ENCODE data around the gene ROR2.
"Not testable (repeated sequence)": the region's sequence is repeated elsewhere in the genome, so short reads cannot be mapped to it uniquely, and the experiment has no call there.

The ROR2 gene

GRCh38 chr9:91546574-91546973, 403.5 kb downstream of the ROR2 start:
- DNase-seq, result no peak

- DNase-seq, result no peak
Observed at GRCh38 chr9:91541734-91542133, 408.3 kb downstream of the ROR2 start.

DNA sequence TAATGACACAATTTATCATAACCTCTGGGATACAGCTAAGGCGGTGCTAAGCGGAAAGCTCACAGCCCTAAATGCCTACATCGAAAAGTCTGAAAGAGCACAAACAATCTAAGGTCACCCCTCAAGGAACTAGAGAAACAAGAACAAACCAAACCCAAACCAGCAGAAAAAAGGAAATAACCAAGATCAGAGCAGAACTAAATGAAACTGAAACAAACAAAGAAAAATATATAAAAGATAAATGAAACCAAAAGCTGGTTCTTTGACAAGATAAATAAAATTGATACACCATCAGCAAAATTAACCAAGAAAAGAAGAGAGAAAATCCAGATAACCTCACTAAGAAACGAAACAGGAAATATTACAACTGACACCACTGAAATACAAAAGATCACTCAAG, 409.5 kb downstream of the ROR2 start:
- DNase-seq, result not testable (repeated sequence)

DNA sequence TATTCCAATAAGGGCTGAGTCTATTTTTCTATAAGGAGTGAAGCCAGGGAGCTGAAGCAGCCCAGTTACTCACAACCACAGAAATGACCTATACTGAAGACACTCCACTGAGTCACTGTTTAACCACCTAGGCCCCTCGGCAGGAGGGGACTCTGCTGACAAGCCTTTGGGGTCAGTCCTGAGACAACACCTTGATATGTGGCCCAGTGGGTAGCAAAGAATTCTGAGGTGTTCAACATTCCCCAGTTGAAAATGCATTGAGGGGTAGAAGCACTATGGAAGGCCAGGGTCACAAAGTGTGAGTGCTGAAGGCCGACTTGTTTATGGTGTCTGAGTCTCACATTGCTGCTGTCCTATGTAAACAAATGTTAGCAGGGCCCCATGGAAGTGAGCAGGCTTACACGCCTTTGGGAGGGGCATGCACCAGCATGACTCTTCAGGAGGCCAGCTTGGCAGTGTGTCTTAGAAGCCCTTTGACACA, 413.8 kb downstream of the ROR2 start:
- DNase-seq, result no peak

- DNase-seq, result no peak
Observed at GRCh38 chr9:91534374-91534773, 415.7 kb downstream of the ROR2 start.

DNA sequence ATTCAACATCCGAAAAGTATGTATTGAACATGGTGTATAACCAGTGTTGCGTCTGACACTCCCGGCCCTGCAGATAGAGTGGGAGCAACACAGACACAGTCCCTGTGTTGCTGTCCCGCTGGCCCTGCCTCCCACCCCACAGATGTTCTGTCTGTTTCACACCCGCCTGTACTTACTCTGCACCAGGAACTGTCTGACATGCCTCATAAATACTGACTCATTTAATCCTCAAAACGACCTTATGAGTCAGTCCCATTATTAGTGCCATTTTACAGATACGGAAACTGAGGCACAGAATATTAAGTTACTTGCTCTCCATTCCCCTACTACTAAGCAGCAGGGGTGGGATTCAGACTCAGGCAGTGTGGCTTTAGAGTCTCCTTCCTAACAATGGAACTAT, 416.6 kb downstream of the ROR2 start:
- no peak for DNase-seq

DNA sequence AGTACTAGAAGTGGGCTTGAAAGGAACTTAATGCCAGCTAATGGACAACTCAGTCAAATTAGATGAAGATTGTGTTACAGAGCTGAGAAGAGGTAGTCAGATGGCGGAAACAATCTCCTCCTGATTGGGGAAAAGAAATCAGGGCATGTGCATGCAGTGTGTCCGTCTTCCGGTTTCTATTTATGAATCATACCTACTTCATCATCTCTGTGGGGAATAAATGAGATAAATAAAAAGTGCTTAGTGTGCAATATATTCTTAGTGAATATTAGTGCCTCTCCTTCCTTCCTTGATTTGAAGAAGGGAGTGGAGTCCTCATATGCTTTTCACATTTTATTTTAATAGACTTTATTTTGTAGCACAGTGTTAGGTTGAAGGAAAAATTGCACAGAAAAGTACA, 417.7 kb downstream of the ROR2 start:
- no peak for DNase-seq

DNA sequence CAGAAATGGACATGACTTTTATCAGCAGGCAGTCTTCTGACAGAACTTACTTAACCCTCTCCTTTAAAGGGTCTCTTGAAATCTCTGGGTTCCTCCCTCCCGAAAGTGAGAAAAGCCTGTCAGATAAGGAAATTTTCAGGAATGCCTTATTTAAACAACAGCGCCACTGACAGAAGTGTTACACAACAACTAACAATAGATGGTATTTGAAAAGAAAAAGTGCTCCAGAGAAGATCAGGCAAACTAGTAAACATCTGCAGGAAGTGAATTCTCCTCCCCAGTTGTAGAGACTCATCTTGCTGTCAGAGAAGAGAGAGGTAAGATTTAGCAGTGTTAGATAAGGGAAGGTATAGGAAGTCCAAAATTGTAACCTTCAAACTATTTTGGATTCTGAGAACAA, 419.2 kb downstream of the ROR2 start:
- no peak for DNase-seq

DNA sequence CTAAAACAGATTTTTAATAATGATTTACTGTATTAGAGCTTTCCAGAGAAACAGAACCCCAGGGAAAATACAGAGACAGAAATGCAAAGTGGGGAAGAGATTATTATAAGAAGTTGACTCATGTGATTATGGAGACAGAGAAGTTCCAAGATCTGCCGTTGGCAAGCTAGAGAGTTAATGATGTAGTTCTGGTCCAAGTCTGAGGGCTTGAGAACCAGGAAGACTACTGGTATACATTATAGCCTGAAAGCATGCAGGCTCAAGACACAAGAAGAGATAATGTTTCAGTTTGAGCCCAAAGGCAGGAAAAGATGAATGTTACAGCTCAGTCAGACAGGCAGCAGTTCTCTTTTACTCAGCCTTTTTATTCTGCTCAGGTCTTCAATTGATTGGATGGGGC, 427.5 kb downstream of the ROR2 start:
- no peak for DNase-seq

DNA sequence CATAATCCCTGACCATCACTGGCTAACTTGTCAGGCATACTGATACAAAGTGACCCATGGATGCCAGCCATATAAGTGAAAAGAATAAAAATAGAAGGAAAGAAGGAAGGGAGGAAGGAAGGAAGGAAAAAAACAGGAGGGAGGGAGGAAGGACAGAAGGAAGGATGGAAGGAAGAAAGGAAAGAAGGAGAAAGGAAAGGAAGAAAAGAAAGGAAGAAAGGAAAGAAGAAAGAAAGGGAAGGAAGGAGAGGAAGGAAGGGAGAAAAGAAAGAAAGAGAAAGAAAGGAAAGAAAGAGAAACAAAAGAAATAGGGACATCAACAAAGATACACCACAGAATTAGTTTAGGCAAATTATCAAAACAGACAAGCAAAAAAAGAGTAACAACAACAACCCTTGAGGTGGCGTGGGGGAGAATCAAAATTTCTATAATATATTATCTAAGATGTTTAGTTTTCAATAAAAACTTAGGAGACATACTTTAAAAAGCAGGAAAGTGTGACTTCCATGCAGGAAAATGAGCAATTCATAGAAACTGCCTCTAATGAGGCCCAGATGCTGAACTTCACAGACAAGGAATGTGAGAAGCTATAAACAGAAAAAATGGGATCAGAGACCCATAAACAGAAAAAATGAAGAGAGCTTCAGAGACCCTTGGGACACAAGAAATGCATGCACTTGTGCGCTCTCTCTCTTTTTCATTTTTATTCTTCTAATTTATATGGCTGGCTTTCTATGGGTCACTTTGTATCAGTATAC, 430.3 kb downstream of the ROR2 start:
- DNase-seq, result no peak

DNA sequence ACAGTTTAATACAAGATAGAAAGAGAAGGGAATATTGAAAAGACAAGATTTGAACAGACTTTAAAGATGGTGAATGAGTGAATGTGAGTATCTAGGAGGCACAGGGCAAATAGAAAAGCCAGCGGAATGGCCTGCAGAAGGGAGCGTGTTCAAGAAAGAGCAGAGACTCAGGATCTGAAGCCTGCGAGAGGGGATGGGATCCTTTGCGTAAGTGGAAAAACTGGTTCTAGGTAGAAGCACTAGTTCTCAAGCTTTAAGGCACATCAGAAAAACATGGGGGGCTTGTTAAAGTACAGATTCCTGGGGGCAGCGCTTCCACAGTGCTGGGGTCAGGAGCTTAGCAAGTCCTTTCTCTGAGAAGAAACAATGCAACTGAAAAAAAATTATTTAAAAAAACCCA, 431.6 kb downstream of the ROR2 start:
- DNase-seq, result no peak

- no peak for DNase-seq
Observed at GRCh38 chr9:91517801-91518200, 432.2 kb downstream of the ROR2 start.

DNA sequence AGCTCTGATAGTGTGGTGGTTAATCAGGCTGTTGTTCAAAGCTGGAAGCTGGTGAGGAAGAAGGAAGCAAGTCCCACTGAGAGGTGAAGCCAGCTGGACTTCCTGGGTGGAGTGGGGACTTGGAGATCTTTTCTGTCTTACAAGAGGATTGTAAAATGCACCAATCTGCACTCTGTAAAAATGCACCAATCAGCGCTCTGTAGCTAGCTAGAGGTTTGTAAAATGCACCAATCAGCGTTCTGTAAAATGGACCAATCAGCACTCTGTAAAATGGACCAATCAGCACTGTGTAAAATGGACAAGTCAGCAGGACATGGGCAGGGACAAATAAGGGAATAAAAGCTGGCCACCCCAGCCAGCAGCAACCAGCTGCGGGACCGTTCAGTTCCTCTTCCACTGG, 432.7 kb downstream of the ROR2 start:
- DNase-seq, result not testable (repeated sequence)

GRCh38 chr9:91516777-91517176, 433.3 kb downstream of the ROR2 start:
- DNase-seq, result no peak

DNA sequence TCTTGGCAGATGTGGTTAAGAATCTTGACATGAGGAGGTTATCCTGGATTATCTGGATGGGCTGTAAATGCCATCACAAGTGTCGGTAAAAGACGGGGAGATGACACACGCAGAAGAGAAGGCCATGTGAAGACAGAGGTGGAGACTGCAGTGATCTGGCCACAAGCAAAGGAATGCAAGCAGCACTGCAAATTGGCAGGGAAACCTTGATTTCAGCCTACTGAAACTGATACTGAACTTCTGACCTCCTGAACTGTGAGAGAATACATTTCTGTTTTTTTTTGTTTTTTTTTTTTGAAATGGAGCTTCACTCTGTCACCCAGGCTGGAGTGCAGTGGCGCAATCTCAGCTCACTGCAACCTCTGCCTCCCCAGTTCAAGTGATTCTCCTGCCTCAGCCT, 433.9 kb downstream of the ROR2 start:
- no peak for DNase-seq

- DNase-seq, result no peak
Observed at GRCh38 chr9:91515074-91515687, 434.8 kb downstream of the ROR2 start.

Measured in GDM1 (cell line).